ACC112 (cell line): ENCODE results near the gene KANSL1.

ENCODE experiments used
- H2AFZ ChIP-seq: fragments of 200-600 bp; sonication (generic); one replicate; pipeline ENCODE4 v1.6.0; 2017; ENCODE audit warnings: antibody characterized with exemption, low read length; ENCODE audit not compliant: unreplicated experiment
- H3K27ac ChIP-seq: fragments of 200-600 bp; sonication (generic); 2 replicates; pipeline ENCODE4 v1.5.1; 2014; ENCODE audit warnings: low read depth, mild to moderate bottlenecking, antibody characterized with exemption, low read length, moderate library complexity
- H3K27me3 ChIP-seq: fragments of 200-600 bp; sonication (generic); 2 replicates; pipeline ENCODE4 v1.6.1; 2014; ENCODE audit warnings: mild to moderate bottlenecking, antibody characterized with exemption, low read length, moderate library complexity, mixed read lengths; ENCODE audit not compliant: insufficient read depth
- H3K36me3 ChIP-seq: fragments of 200-600 bp; sonication (generic); 2 replicates; pipeline ENCODE4 v1.6.1; 2016; ENCODE audit warnings: mild to moderate bottlenecking, antibody characterized with exemption, low read length, moderate library complexity, mixed read lengths; ENCODE audit not compliant: insufficient read depth
- H3K4me1 ChIP-seq: fragments of 200-600 bp; sonication (generic); one replicate; pipeline ENCODE4 v1.6.1; 2016; ENCODE audit warnings: low read length, mixed read lengths; ENCODE audit not compliant: insufficient read depth, unreplicated experiment, control insufficient read depth
- H3K4me3 ChIP-seq: fragments of 200-600 bp; sonication (generic); 2 replicates; pipeline ENCODE4 v1.5.1; 2014; ENCODE audit warnings: mild to moderate bottlenecking, low read depth, low read length
- H3K79me2 ChIP-seq: fragments of 200-600 bp; sonication (generic); one replicate; pipeline ENCODE4 v1.6.0; 2016; ENCODE audit warnings: low read length; ENCODE audit not compliant: control insufficient read depth, unreplicated experiment, insufficient read depth

The KANSL1 gene

DNA sequence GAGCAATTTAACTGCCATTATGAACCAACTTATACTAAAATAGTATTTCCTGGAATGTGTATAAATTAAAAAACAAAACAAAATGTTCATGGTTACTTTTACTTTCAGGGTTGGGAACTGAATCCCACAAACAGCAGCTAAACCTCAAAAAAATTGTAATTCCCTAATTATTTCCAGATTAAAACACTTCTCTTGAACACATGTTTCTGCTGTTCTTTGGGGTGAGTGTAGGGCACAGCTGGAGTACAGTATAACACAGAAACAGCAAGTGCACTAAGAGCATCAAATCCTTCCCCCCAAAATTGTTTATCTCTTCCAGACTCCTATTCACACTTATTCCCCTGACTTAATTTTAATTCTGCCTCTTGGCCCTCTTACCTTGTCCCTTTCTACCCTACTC lies 56.4 kb downstream of the KANSL1 start:
- Histone ChIP-seq H3K79me2 (peaks cover 99% of the 10 kb centered on the region), H3K36me3 (peaks cover 4% of the 10 kb centered on the region; the same call in 1 of the 2 replicates), H2AFZ (no peak overlapping the region), H3K4me3 (no peak overlapping the region), H3K27me3 (no peaks in the 10 kb centered on the region), H3K4me1 (peaks cover 15% of the 10 kb centered on the region), H3K27ac (no peak overlapping the region)

- Histone ChIP-seq H3K27me3 (no peaks in the 10 kb centered on the region), H3K79me2 (peaks cover 99% of the 10 kb centered on the region), H3K36me3 (peaks cover 4% of the 10 kb centered on the region; the same call in 1 of the 2 replicates), H3K27ac (no peak overlapping the region), H3K4me1 (peaks cover 19% of the 10 kb centered on the region), H2AFZ (no peak overlapping the region), H3K4me3 (no peak overlapping the region)
Observed at GRCh38 chr17:46135879-46136563, 57.2 kb downstream of the KANSL1 start.

DNA sequence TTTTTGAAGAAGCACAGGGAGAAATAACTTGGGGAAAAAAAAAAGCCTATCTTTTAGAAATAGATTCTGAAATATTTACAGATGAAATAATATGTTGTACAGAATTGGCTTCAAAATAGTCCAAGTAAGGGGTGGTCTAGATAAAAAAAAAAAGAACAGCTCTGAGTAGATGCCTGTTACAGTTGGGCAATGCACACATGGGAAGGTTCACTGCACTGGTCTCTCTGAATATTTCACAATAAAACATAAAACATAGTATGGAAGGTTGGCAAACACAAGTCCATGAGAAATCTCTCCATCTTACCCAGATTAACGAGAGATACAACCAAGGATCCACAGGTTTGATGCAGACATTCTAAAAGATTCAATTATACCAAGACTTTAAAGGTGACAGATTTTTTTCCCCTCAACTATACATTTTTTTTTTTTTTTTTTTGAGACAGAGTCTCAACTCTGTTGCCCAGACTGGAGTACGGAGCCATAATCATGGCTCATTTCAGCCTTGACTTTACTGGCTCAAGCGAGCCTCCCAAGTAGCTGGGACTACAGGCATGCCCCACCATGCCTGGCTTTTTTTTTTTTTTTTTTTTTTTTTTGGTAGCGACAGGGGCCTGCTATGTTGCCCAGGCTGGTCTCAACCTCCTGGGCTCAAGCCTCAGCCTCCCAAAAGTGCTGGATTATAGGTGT lies 58.0 kb downstream of the KANSL1 start:
- H3K4me3 ChIP-seq = no peak overlapping the region
- peaks cover 99% of the 10 kb centered on the region for H3K79me2 ChIP-seq
- no peak overlapping the region for H3K27ac ChIP-seq
- H3K27me3 ChIP-seq = no peaks in the 10 kb centered on the region
- H2AFZ ChIP-seq = no peak overlapping the region
- H3K4me1 ChIP-seq = peaks cover 19% of the 10 kb centered on the region
- peaks cover 4% of the 10 kb centered on the region; the same call in 1 of the 2 replicates for H3K36me3 ChIP-seq

DNA sequence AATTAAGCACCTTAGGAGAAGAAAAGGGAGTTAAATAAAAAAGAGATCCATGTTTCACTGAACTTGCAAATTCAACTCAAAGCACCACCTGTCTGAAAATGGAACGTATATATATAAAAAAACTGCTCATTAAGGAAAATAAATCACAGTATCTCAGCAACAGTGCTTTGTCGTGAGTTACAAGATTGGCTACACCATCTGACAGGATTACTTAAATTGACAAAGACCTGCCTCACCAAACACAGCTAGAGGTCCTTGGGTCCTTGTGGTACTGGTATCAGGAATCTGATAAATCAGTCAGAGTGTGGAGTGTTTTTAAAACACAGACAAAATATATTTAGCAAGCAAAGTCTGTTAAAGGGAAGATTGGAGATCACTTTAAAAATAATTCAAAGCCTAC lies 63.9 kb downstream of the KANSL1 start:
- H3K36me3 ChIP-seq = peaks cover 4% of the 10 kb centered on the region; the same call in 1 of the 2 replicates
- peaks cover 17% of the 10 kb centered on the region for H3K4me1 ChIP-seq
- H3K27me3 ChIP-seq = no peaks in the 10 kb centered on the region
- H2AFZ ChIP-seq = no peak overlapping the region
- H3K4me3 ChIP-seq = no peak overlapping the region
- H3K27ac ChIP-seq = no peak overlapping the region
- peaks cover 97% of the 10 kb centered on the region for H3K79me2 ChIP-seq

- Histone ChIP-seq H3K4me3 (no peak overlapping the region), H3K4me1 (peaks cover 19% of the 10 kb centered on the region), H3K27ac (no peak overlapping the region), H2AFZ (no peak overlapping the region), H3K27me3 (no peaks in the 10 kb centered on the region), H3K79me2 (peaks cover 97% of the 10 kb centered on the region), H3K36me3 (peaks cover 4% of the 10 kb centered on the region; the same call in 1 of the 2 replicates)
Observed at GRCh38 chr17:46128453-46128852, 64.8 kb downstream of the KANSL1 start.

- no peak overlapping the region for H3K27ac ChIP-seq
- peaks cover 96% of the 10 kb centered on the region for H3K79me2 ChIP-seq
- no peaks in the 10 kb centered on the region for H3K36me3 ChIP-seq
- H2AFZ ChIP-seq = no peak overlapping the region
- no peak overlapping the region for H3K4me3 ChIP-seq
- no peaks in the 10 kb centered on the region for H3K27me3 ChIP-seq
- peaks cover 19% of the 10 kb centered on the region for H3K4me1 ChIP-seq
Observed at GRCh38 chr17:46127524-46127923, 65.7 kb downstream of the KANSL1 start.

DNA sequence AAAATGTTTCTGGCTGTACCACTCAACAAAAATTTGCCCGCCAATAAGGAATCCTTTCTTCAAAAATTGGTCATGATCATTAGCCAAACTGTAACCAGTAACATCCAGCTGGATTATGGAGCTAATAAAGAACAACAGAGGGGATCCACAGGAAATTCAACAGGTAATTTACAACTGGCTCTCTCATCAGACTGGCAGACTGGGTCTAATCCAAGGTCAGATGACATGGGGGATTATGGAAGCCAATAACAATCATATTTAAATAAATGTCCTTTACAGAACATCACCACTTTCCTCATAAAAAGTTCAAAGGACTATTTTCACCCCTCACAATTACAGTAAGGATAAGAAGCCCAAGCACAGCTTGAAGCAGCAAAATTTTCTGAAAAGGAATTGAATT lies 66.4 kb downstream of the KANSL1 start:
- Histone ChIP-seq H2AFZ (no peak overlapping the region), H3K4me1 (peaks cover 19% of the 10 kb centered on the region), H3K4me3 (no peak overlapping the region), H3K27ac (no peak overlapping the region), H3K27me3 (no peaks in the 10 kb centered on the region), H3K36me3 (no peaks in the 10 kb centered on the region), H3K79me2 (peaks cover 96% of the 10 kb centered on the region)

DNA sequence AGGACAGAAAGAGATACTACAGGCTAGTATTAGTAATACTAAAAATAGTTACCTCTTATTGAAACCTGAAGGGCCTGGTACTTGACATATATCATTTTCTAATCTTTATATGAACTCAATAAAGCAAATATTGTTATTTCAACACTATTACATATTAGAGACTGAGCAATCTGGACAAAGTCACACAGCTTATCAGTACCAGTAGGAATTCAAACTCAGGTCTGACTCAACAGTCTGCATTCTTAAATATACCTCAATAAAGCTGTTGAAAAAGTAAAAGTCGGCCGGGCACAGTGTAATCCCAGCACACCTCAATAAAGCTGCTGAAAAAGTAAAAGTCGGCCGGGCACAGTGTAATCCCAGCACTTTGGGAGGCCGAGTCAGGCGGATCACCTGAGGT lies 67.4 kb downstream of the KANSL1 start:
- Histone ChIP-seq H2AFZ (no peak overlapping the region), H3K79me2 (peaks cover 96% of the 10 kb centered on the region), H3K36me3 (no peaks in the 10 kb centered on the region), H3K4me1 (peaks cover 15% of the 10 kb centered on the region), H3K4me3 (no peak overlapping the region), H3K27me3 (no peaks in the 10 kb centered on the region), H3K27ac (no peak overlapping the region)

GRCh38 chr17:46124695-46125592 lies 68.3 kb downstream of the KANSL1 start:
- Histone ChIP-seq H2AFZ (no peak overlapping the region), H3K79me2 (peaks cover 95% of the 10 kb centered on the region), H3K4me3 (no peak overlapping the region), H3K27me3 (no peaks in the 10 kb centered on the region), H3K27ac (no peak overlapping the region), H3K36me3 (no peaks in the 10 kb centered on the region), H3K4me1 (peaks cover 15% of the 10 kb centered on the region)

DNA sequence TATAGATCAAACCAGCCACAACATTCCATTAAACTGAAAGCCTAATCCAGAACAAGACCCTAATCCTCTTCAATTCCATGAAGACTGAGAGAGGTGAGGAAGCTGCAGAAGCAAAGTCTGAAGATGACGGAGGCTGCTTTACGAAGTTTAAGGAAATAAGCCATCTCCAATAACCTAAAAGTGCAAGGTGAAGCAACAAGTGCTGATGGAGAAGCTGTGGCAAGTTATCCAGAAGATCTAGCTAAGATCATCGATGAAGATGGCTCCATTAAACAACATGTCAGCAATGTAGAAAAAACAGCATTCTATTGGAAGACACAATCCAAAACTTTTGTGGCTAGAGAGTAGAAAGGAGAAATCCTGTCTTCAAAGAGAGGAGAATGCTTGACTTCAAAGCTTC lies 69.6 kb downstream of the KANSL1 start:
- H3K27me3 ChIP-seq = no peaks in the 10 kb centered on the region

More for the DNA sequence above, 69.6 kb downstream of the KANSL1 start:
- Histone ChIP-seq H2AFZ (no peak overlapping the region), H3K79me2 (peaks cover 95% of the 10 kb centered on the region), H3K36me3 (no peaks in the 10 kb centered on the region), H3K4me3 (no peak overlapping the region), H3K27ac (no peak overlapping the region), H3K4me1 (peaks cover 15% of the 10 kb centered on the region)
